GM21360 (cell line): ENCODE measurements around the gene FOCAD.
"Not testable (repeated sequence)": the region's sequence is repeated elsewhere in the genome, so short reads cannot be mapped to it uniquely, and the experiment has no call there.

Experiments used
- ATAC-seq: cut with Tn5 transposase; IDR thresholded peaks from one replicate; pipeline ENCODE4 v1.9.1; 2021; ENCODE audit warnings: mild to moderate bottlenecking, moderate library complexity; ENCODE audit not compliant: unreplicated experiment

The FOCAD gene

GRCh38 chr9:20945856-20946255, 261.8 kb downstream of the FOCAD start:
- ATAC-seq, result no peak

- ATAC-seq, result no peak
Measured at GRCh38 chr9:20948703-20949102, 264.6 kb downstream of the FOCAD start.

- no peak for ATAC-seq
Measured at GRCh38 chr9:20950707-20951106, 266.6 kb downstream of the FOCAD start.

- ATAC-seq, result no peak
Measured at GRCh38 chr9:20962536-20963225, 278.6 kb downstream of the FOCAD start.

- ATAC-seq, result no peak
Measured at GRCh38 chr9:20972684-20973083, 288.6 kb downstream of the FOCAD start.

- ATAC-seq, result not testable (repeated sequence)
Measured at GRCh38 chr9:20973246-20973947, 289.3 kb downstream of the FOCAD start.

GRCh38 chr9:20974191-20974938, 290.3 kb downstream of the FOCAD start:
- not testable (repeated sequence) for ATAC-seq

GRCh38 chr9:20978249-20978648, 294.2 kb downstream of the FOCAD start:
- ATAC-seq, result no peak

- ATAC-seq, result peak; percentile 75
Measured at GRCh38 chr9:20980832-20981455, 296.9 kb downstream of the FOCAD start.

- no peak for ATAC-seq
Measured at GRCh38 chr9:20981486-20981885, 297.4 kb downstream of the FOCAD start.

- ATAC-seq, result no peak
Measured at GRCh38 chr9:20984506-20984905, 300.4 kb downstream of the FOCAD start.

GRCh38 chr9:20985851-20986600, 302.0 kb downstream of the FOCAD start:
- no peak for ATAC-seq

- ATAC-seq, result no peak
Measured at GRCh38 chr9:20987521-20987920, 303.5 kb downstream of the FOCAD start.

GRCh38 chr9:20988061-20988460, 304.0 kb downstream of the FOCAD start:
- ATAC-seq, result no peak

- ATAC-seq, result no peak
Measured at GRCh38 chr9:20988671-20989315, 304.7 kb downstream of the FOCAD start.

GRCh38 chr9:20989923-20990341, 305.9 kb downstream of the FOCAD start:
- no peak for ATAC-seq

- ATAC-seq, result no peak
Measured at GRCh38 chr9:20990867-20991266, 306.8 kb downstream of the FOCAD start.

GRCh38 chr9:20994486-20994885, 310.4 kb downstream of the FOCAD start:
- no peak for ATAC-seq

GRCh38 chr9:20995616-20996015, 311.6 kb downstream of the FOCAD start:
- no peak for ATAC-seq

GRCh38 chr9:20996809-20997208, 312.8 kb downstream of the FOCAD start:
- no peak for ATAC-seq
